Esophagus squamous epithelium (tissue), 5 donors: Measurements from ENCODE around the gene SRP68. TPM values are rescaled to one million over a fixed set of nuclear protein-coding genes. Genes with fewer than 3 reads are reported as not detected.
"Not testable (repeated sequence)": the region's sequence is repeated elsewhere in the genome, so short reads cannot be mapped to it uniquely, and the experiment has no call there.

Source experiments
- DNase-seq: peaks from one replicate; lab custom pipeline; 2025; lab: John Stamatoyannopoulos, UW
- H3K27ac ChIP-seq, 4 donors: fragments of 200-600 bp; sonication (generic); one replicate each; pipeline ENCODE4 v1.5.1; 2016 to 2019; ENCODE audit warnings: mild to moderate bottlenecking in 1 of 4
- H3K27me3 ChIP-seq, 4 donors: fragments of 200-600 bp; sonication (generic); 1 replicate in 3 of 4; 2 replicates in 1 of 4; pipeline versions ENCODE4 v1.5.1 to v1.6.0; 2017 to 2021; ENCODE audit warnings: antibody characterized with exemption in 1 of 4
- H3K36me3 ChIP-seq, 3 donors: fragments of 200-600 bp; sonication (generic); one replicate each; pipeline ENCODE4 v1.5.1; 2016 to 2019
- H3K4me1 ChIP-seq, 3 donors: fragments of 200-600 bp; sonication (generic); one replicate each; pipeline ENCODE4 v1.5.1; 2017 to 2019
- H3K4me3 ChIP-seq, 4 donors: fragments of 200-600 bp; sonication (generic); 1 replicate in 3 of 4; 2 replicates in 1 of 4; pipeline ENCODE4 v1.5.1; 2016 to 2019; ENCODE audit warnings: mild to moderate bottlenecking in 2 of 4, moderate library complexity in 1 of 4
- H3K9me3 ChIP-seq, 3 donors: fragments of 200-600 bp; sonication (generic); one replicate each; pipeline ENCODE4 v1.5.1; 2016 to 2019
- CTCF ChIP-seq, 6 experiments: fragments of 450-650 bp in 4 of 6; fragments of 200-600 bp in 2 of 6; sonication (generic) in 2 of 6; IDR thresholded peaks; one replicate each; pipeline ENCODE4 v1.5.1; 2016 to 2019; ENCODE audit warnings: antibody characterized with exemption in 6 of 6, mild to moderate bottlenecking in 4 of 6, moderate library complexity in 4 of 6
- POLR2A ChIP-seq, 4 donors: fragments of 450-650 bp; IDR thresholded peaks; one replicate each; pipeline ENCODE4 v1.6.1; 2017; ENCODE audit warnings: antibody characterized with exemption in 4 of 4, mild to moderate bottlenecking in 4 of 4, moderate library complexity in 3 of 4
- whole genome bisulfite sequencing, 2 donors: methylation state at CpG; one replicate each; pipeline ENCODE4 v1.1.5; 2018; 5-methylcytosine and 5-hydroxymethylcytosine counted together
- intact Hi-C: fragments of 100-400 bp; cut with DNase I; formaldehyde crosslinking; loops from one replicate; pipeline ENCODE4 v1.15.0; 2022
- total RNA-seq, 4 donors: library from RNA; depleted of rRNA; stranded (reverse); fragments of >200 nt; gene quantifications; one replicate each; pipeline ENCODE4 v1.1.0, GENCODE V29; 2016
- donor health status: DM: yes; HTN: yes; CAD: no.

Gene SRP68
- total RNA-seq, 4 donors from 2014 or later = 40.6 to 78.0 (median 52.7) TPM

- Histone ChIP-seq H3K36me3 (peaks cover 0 to 4% (median 0%) of the 10 kb centered on the region in 3 donors), H3K27me3 (peaks cover 23 to 64% (median 39%) of the 10 kb centered on the region in 4 donors), H3K9me3 (no peaks in the 10 kb centered on the region), H3K4me3 (peak within 1 kb of the TSS in 3 of 4 donors; percentile 11 to 52 (median 36)), H3K27ac (no peak within 1 kb of the TSS), H3K4me1 (peaks cover 45 to 73% (median 48%) of the 10 kb centered on the region in 3 donors)
- no peak for DNase-seq
- TF ChIP-seq CTCF (IDR thresholded peaks at IDR 0.05) = no peak
- TF ChIP-seq POLR2A (IDR thresholded peaks at IDR 0.05) = no peak
- intact Hi-C loops = no loop called here
- WGBS, 2 donors = 13 to 27% methylated on average over 2 to 9 of the region's 92 CpGs
Measured at GRCh38 chr17:76074390-76075363, 2.4 kb upstream of the SRP68 start, which contains the start of gene GALR2. Gene GALR2 (plus strand): TSS chr17:76074781. CDS start chr17:76074884, 103 bp downstream.

- peaks cover 16 to 34% (median 29%) of the 10 kb centered on the region in 4 donors for H3K27me3 ChIP-seq
- H3K27ac ChIP-seq = peak overlapping the region; percentile 79 to 86 (median 84)
- peaks cover 0 to 34% (median 20%) of the 10 kb centered on the region in 3 donors for H3K36me3 ChIP-seq
- intact Hi-C loops = no loop called here
- H3K4me1 ChIP-seq = peaks cover 36 to 71% (median 44%) of the 10 kb centered on the region in 3 donors
- 5 to 9% methylated on average over 13 to 14 of the region's 15 CpGs for WGBS, 2 donors
- DNase-seq = no peak
- no peaks in the 10 kb centered on the region for H3K9me3 ChIP-seq
- TF ChIP-seq POLR2A (IDR thresholded peaks at IDR 0.05) (no peak), CTCF (IDR thresholded peaks at IDR 0.05) (no peak)
- peak overlapping the region; percentile 52 to 90 (median 72) for H3K4me3 ChIP-seq
Measured at GRCh38 chr17:76071531-76072147, 678 bp downstream of the SRP68 start.

GRCh38 chr17:76065775-76066174 is 6.5 kb downstream of the SRP68 start:
- Histone ChIP-seq H3K4me3 (no peak overlapping the region), H3K9me3 (no peaks in the 10 kb centered on the region), H3K36me3 (peaks cover 26 to 91% (median 56%) of the 10 kb centered on the region in 3 donors), H3K27me3 (no peaks in the 10 kb centered on the region), H3K27ac (no peak overlapping the region), H3K4me1 (peaks cover 4 to 32% (median 11%) of the 10 kb centered on the region in 3 donors)
- DNase-seq = no peak
- 51 to 72% methylated on average over 3 to 4 of the region's 4 CpGs for WGBS, 2 donors
- TF ChIP-seq POLR2A (IDR thresholded peaks at IDR 0.05) (no peak), CTCF (IDR thresholded peaks at IDR 0.05) (no peak)
- intact Hi-C loops = no loop called here

GRCh38 chr17:76063875-76064546 is 8.3 kb downstream of the SRP68 start:
- intact Hi-C loops = no loop called here
- Histone ChIP-seq H3K27me3 (no peaks in the 10 kb centered on the region), H3K27ac (no peak overlapping the region), H3K4me3 (no peak overlapping the region), H3K4me1 (peaks cover 0 to 14% (median 0%) of the 10 kb centered on the region in 3 donors), H3K36me3 (peaks cover 30 to 98% (median 72%) of the 10 kb centered on the region in 3 donors), H3K9me3 (no peaks in the 10 kb centered on the region)
- TF ChIP-seq POLR2A (IDR thresholded peaks at IDR 0.05) (no peak), CTCF (IDR thresholded peaks at IDR 0.05) (no peak)
- WGBS, 2 donors = 67 to 69% methylated on average over 15 of the region's 15 CpGs
- DNase-seq = no peak

- peaks cover 15 to 43% (median 17%) of the 10 kb centered on the region in 3 donors for H3K4me1 ChIP-seq
- H3K27me3 ChIP-seq, DNase-seq, H3K4me3 ChIP-seq, H3K9me3 ChIP-seq, intact Hi-C loops, H3K27ac ChIP-seq: not testable (repeated sequence)
- peaks cover 31 to 98% (median 51%) of the 10 kb centered on the region in 3 donors for H3K36me3 ChIP-seq
- WGBS, 2 donors = 75 to 96% methylated on average over 6 of the region's 6 CpGs
Measured at GRCh38 chr17:76058264-76058663, 14.1 kb downstream of the SRP68 start.
